ENCODE measurements around the gene EOLA1.
"Not testable (repeated sequence)": the region's sequence is repeated elsewhere in the genome, so short reads cannot be mapped to it uniquely, and the experiment has no call there.

The EOLA1 gene

GRCh38 chrX:149504915-149505651 lies 35.7 kb upstream of the EOLA1 start, which contains the start of gene IDS:
Gene IDS, minus strand, starts transcription at chrX:149505306. Its CDS starts 169 bp downstream, at chrX:149505137.
- Mint-ChIP-seq H3K4me1 (ENCODE audit: low read depth) (peaks cover 18% of the 10 kb centered on the region), H3K27me3 (peaks cover 7% of the 10 kb centered on the region), H3K9me3 (no peaks in the 10 kb centered on the region), H3K36me3 (ENCODE audit: low read depth) (peaks cover 10% of the 10 kb centered on the region), H3K27ac (peak within 1 kb of the TSS; percentile 97), H3K4me3 (peak within 1 kb of the TSS; percentile 89)
- intact Hi-C loops (cut with micrococcal nuclease): loop anchor here (2.0 kb wide), 1 partner anchor 36 kb away; the partner anchor contains the start of gene EOLA1

DNA sequence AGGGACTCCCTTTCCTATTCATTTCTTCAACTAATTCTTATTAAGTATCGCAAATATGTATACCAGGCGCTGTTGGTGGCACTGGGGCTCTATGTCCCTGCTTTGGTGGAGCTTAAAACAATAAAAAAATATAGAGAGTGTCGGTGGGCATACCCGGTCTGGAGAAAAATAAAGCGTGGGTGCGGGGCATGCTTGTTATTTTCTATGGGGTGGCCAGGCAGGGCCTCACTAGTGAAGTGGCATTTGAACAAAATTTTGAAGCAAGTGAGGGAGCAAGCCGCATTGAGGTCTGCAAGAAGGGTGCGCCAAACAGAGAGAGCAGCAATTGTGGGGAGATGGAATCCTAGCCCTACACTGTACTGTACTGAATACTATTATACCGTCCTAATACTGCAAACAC lies 35.1 kb upstream of the EOLA1 start:
- peak overlapping the region; percentile 97 for H3K27ac Mint-ChIP-seq

DNA sequence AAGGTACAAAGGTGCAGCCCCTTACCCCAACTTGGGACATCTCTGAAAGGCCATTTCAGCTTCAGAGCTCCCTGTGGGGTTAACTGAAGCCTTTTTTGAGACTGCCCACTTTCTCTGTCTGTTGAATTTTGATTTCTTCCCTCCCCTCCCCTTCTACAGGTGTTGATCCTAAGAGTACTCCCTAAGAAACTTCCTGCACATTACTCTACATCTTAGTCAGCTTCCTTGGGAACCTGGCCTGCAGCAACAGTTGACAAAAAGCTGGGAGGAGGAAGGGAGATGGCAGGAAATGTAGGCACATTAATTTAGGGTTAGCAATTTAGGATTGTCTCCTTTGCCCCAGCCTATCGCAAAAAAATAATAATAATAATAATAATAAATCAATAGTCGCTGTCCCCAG lies 34.5 kb upstream of the EOLA1 start:
- H3K9me3 Mint-ChIP-seq: no peaks in the 10 kb centered on the region
- H3K4me1 Mint-ChIP-seq (ENCODE audit: low read depth): peaks cover 22% of the 10 kb centered on the region
- intact Hi-C loops (cut with micrococcal nuclease): no loop called here
- no peak overlapping the region for H3K4me3 Mint-ChIP-seq
- peaks cover 7% of the 10 kb centered on the region for H3K27me3 Mint-ChIP-seq
- H3K36me3 Mint-ChIP-seq (ENCODE audit: low read depth): peaks cover 10% of the 10 kb centered on the region
- no peak overlapping the region for H3K27ac Mint-ChIP-seq

More for the DNA sequence above, 35.1 kb upstream of the EOLA1 start:
- H3K4me3 Mint-ChIP-seq: no peak overlapping the region
- H3K36me3 Mint-ChIP-seq (ENCODE audit: low read depth): peaks cover 10% of the 10 kb centered on the region
- intact Hi-C loops (cut with micrococcal nuclease): loop anchor here (2.0 kb wide), 1 partner anchor 35 kb away; the partner anchor contains the start of gene EOLA1
- peaks cover 23% of the 10 kb centered on the region for H3K4me1 Mint-ChIP-seq (ENCODE audit: low read depth)
- H3K27me3 Mint-ChIP-seq: peaks cover 7% of the 10 kb centered on the region
- H3K9me3 Mint-ChIP-seq: no peaks in the 10 kb centered on the region

- Mint-ChIP-seq H3K27me3 (peaks cover 7% of the 10 kb centered on the region), H3K4me3 (no peak overlapping the region)
These were observed 32.3 kb upstream of the EOLA1 start for GRCh38 chrX:149508467-149508866.

DNA sequence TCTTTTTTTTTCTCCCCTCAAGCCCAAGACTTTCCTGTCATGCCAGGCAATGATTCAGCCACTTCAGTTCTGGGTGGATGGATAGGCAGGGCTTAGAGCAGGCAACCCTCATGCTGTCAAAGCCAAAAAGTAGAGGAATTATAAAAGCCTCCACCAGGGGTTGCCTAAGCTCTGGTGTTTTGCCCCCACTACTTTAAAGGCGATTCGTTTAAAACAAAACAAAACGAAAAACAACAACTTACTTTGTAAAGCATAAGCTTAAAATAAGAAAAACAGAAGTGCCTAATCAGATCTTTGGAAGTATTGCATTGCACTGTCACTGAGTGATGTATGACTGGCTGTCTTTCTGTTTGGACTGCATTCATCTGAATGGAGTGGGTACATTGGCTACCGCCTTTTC lies 30.4 kb upstream of the EOLA1 start:
- peaks cover 25% of the 10 kb centered on the region for H3K4me1 Mint-ChIP-seq (ENCODE audit: low read depth)
- intact Hi-C loops (cut with micrococcal nuclease): loop anchor here (10.0 kb wide), 1 partner anchor 104 kb away; no protein-coding TSS in a partner anchor
- no peaks in the 10 kb centered on the region for H3K36me3 Mint-ChIP-seq (ENCODE audit: low read depth)
- no peaks in the 10 kb centered on the region for H3K9me3 Mint-ChIP-seq
- H3K27me3 Mint-ChIP-seq: peaks cover 7% of the 10 kb centered on the region
- peak overlapping the region; percentile 50 for H3K27ac Mint-ChIP-seq
- H3K4me3 Mint-ChIP-seq: no peak overlapping the region

More at GRCh38 chrX:149508467-149508866, 32.3 kb upstream of the EOLA1 start:
- peaks cover 22% of the 10 kb centered on the region for H3K4me1 Mint-ChIP-seq (ENCODE audit: low read depth)
- intact Hi-C loops (cut with micrococcal nuclease): no loop called here
- H3K36me3 Mint-ChIP-seq (ENCODE audit: low read depth): peaks cover 10% of the 10 kb centered on the region
- H3K9me3 Mint-ChIP-seq: no peaks in the 10 kb centered on the region
- no peak overlapping the region for H3K27ac Mint-ChIP-seq

DNA sequence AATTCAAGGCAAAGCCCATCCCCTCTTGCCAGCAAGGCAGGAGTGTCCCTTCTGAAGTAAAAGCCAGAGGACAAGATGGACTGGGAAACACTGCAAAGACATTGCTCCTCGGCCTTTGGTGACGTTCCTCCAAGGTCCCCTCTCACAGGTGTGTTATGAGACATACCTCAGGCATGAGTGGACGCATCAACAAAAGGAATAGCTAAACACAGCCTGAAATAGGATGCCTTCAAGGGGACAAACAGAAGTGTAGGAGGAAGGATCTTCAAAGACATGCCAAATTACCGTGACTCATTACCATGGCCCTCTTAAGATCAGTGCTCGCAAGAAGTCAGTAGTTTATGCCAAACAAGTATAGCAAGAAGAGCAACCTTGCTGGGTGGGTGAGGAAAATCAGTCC lies 29.7 kb upstream of the EOLA1 start:
- no peaks in the 10 kb centered on the region for H3K36me3 Mint-ChIP-seq (ENCODE audit: low read depth)
- H3K27me3 Mint-ChIP-seq: peaks cover 7% of the 10 kb centered on the region
- H3K4me3 Mint-ChIP-seq: no peak overlapping the region
- H3K9me3 Mint-ChIP-seq: no peaks in the 10 kb centered on the region
- H3K27ac Mint-ChIP-seq: no peak overlapping the region
- intact Hi-C loops (cut with micrococcal nuclease): loop anchor here (10.0 kb wide), 1 partner anchor 104 kb away; no protein-coding TSS in a partner anchor
- H3K4me1 Mint-ChIP-seq (ENCODE audit: low read depth): peaks cover 32% of the 10 kb centered on the region

DNA sequence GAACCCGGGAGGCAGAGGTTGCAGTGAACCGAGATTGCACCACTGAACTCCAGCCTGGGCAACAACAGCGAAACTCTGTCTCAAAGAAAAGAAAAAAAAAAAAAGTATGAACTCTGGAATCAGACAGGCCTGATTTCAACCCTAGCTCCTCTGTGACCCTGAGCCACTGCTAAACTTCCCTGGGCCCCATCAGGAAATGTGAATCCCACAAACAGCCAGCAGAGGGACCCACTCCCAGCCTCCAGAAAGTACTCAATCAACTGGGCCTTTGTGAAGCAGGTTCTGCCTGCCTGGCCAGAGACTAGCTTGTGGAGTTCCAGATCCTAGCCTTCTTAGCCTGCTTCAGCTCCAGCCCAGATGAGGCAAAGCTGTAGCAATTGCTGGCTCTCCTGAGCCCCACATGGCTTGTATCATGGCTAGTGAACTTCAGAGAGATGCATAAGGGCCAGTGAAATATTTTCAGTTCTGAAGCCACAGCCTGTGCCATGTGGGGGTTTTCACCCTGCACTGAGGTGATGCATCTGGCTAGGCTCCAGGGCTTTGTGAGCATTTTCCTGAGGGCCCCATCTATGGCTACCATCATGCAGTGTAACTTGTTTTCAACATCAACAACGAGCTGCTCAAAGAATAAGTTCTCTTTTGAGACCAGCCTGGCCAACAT lies 28.5 kb upstream of the EOLA1 start:
- intact Hi-C loops (cut with micrococcal nuclease): loop anchor here (10.0 kb wide), 1 partner anchor 102 kb away; no protein-coding TSS in a partner anchor
- H3K27ac Mint-ChIP-seq: no peak overlapping the region
- no peaks in the 10 kb centered on the region for H3K9me3 Mint-ChIP-seq

DNA sequence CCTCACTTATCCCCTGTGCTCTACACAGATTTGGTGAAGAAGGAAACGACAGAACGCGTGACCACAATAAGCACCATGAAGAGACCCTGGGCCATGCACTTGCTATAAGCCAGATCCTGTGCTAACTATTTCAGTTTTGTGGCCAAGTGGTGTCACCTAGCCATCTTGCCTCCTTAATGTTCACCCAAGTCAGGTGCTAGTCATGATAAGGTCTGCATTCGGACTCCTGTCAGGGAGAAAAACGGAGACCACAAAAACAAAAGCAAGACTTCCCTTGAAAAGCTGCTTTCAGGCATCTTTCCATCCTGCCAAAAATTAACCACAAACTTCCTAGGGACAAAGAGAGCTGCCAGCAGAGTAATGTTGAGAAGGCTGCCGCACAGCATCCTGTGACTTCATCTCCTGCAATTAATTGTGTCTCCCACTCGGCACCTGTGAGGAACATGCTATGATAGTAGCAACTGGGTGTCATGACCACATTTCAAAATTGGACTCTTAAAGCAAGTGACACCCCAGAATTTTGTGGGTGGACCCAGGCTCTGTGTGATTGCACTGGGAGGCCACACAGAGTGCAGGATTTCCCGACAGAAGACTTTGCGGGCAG lies 26.9 kb upstream of the EOLA1 start:
- Mint-ChIP-seq H3K4me3 (no peak overlapping the region), H3K9me3 (no peaks in the 10 kb centered on the region), H3K27me3 (peaks cover 5% of the 10 kb centered on the region), H3K36me3 (ENCODE audit: low read depth) (no peaks in the 10 kb centered on the region), H3K4me1 (ENCODE audit: low read depth) (peaks cover 52% of the 10 kb centered on the region), H3K27ac (no peak overlapping the region)
- intact Hi-C loops (cut with micrococcal nuclease): loop anchor here (10.0 kb wide), 1 partner anchor 101 kb away; no protein-coding TSS in a partner anchor

More for the DNA sequence above, 28.5 kb upstream of the EOLA1 start:
- H3K27me3 Mint-ChIP-seq: peaks cover 7% of the 10 kb centered on the region
- no peak overlapping the region for H3K4me3 Mint-ChIP-seq
- H3K36me3 Mint-ChIP-seq (ENCODE audit: low read depth): no peaks in the 10 kb centered on the region
- peaks cover 42% of the 10 kb centered on the region for H3K4me1 Mint-ChIP-seq (ENCODE audit: low read depth)

DNA sequence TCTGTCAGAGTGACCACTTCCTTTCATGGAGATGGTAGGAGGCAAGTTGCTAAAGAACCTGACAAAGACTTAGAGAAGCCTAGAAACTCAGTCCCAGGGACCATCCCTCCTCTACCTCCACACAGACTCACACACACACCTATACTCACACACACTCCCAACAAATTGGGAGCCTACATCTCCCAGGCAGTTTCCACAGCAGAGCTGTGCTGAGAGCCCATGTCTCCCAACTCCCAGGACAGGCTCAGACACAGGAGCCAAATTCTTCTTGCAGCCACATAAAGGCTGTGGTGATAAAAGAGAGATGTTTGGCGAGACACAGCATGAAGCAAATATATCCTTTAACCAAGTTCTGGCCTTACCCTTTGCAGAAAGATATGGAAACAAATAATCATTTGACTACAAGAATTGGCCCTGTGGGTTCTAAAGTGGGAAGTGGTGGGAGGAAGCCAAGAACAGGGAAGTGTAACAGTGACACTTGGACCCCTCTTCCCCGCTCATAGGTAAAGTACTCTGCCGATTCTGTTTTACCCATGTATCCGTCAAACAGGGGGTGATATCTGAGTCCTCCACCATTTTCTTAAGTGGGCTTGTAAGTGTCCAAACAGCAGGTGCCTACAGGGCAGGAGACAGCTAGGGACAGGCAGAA lies 24.7 kb upstream of the EOLA1 start:
- Mint-ChIP-seq H3K4me3 (no peak overlapping the region), H3K4me1 (ENCODE audit: low read depth) (peaks cover 50% of the 10 kb centered on the region), H3K27me3 (peaks cover 11% of the 10 kb centered on the region), H3K27ac (peak overlapping the region; percentile 68), H3K9me3 (no peaks in the 10 kb centered on the region), H3K36me3 (ENCODE audit: low read depth) (no peaks in the 10 kb centered on the region)
- intact Hi-C loops (cut with micrococcal nuclease): loop anchor here (10.0 kb wide), 1 partner anchor 99 kb away; no protein-coding TSS in a partner anchor

DNA sequence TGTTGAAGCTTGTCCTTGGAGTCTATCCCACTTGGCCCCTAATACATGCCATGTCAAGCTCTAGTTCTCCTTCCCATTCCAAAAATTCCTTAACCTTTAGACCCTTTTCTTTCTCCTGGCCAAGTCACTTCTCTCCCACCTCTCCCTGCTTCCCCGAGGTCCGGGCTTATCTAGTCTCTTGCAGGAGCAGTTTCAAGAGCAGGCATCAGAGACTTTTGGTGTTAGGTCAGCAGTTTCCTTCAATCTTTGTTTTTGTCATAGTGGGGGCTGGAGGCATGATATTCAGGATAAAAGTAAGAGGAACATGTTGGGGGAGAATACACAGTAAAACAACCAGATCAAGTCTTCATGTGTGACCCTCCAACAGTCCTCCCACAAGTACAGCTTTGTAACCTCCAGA lies 24.2 kb upstream of the EOLA1 start:
- intact Hi-C loops (cut with micrococcal nuclease): loop anchor here (10.0 kb wide), 1 partner anchor 98 kb away; no protein-coding TSS in a partner anchor
- Mint-ChIP-seq H3K4me3 (no peak overlapping the region), H3K36me3 (ENCODE audit: low read depth) (no peaks in the 10 kb centered on the region), H3K9me3 (no peaks in the 10 kb centered on the region), H3K4me1 (ENCODE audit: low read depth) (peaks cover 55% of the 10 kb centered on the region), H3K27me3 (peaks cover 14% of the 10 kb centered on the region), H3K27ac (peak overlapping the region; percentile 68)

- no peak overlapping the region for H3K27ac Mint-ChIP-seq
- H3K4me3 Mint-ChIP-seq: no peak overlapping the region
- intact Hi-C loops (cut with micrococcal nuclease): loop anchor here (10.0 kb wide), 1 partner anchor 97 kb away; no protein-coding TSS in a partner anchor
These were observed 23.5 kb upstream of the EOLA1 start for GRCh38 chrX:149517308-149517707.

GRCh38 chrX:149518236-149518635 lies 22.6 kb upstream of the EOLA1 start:
- intact Hi-C loops (cut with micrococcal nuclease): loop anchor here (10.0 kb wide), 1 partner anchor 97 kb away; no protein-coding TSS in a partner anchor

More at GRCh38 chrX:149517308-149517707, 23.5 kb upstream of the EOLA1 start:
- Mint-ChIP-seq H3K4me1 (ENCODE audit: low read depth) (peaks cover 58% of the 10 kb centered on the region), H3K36me3 (ENCODE audit: low read depth) (no peaks in the 10 kb centered on the region), H3K27me3 (peaks cover 16% of the 10 kb centered on the region), H3K9me3 (no peaks in the 10 kb centered on the region)

GRCh38 chrX:149520636-149521277 lies 20.1 kb upstream of the EOLA1 start:
- H3K9me3 Mint-ChIP-seq; intact Hi-C loops (cut with micrococcal nuclease); H3K36me3 Mint-ChIP-seq (ENCODE audit: low read depth); H3K4me3 Mint-ChIP-seq; H3K27ac Mint-ChIP-seq: not testable (repeated sequence)
- Mint-ChIP-seq H3K4me1 (ENCODE audit: low read depth) (peaks cover 51% of the 10 kb centered on the region), H3K27me3 (peaks cover 16% of the 10 kb centered on the region)

More at GRCh38 chrX:149518236-149518635, 22.6 kb upstream of the EOLA1 start:
- no peak overlapping the region for H3K4me3 Mint-ChIP-seq
- H3K4me1 Mint-ChIP-seq (ENCODE audit: low read depth): peaks cover 60% of the 10 kb centered on the region
- peaks cover 16% of the 10 kb centered on the region for H3K27me3 Mint-ChIP-seq
- no peaks in the 10 kb centered on the region for H3K36me3 Mint-ChIP-seq (ENCODE audit: low read depth)
- no peaks in the 10 kb centered on the region for H3K9me3 Mint-ChIP-seq
- H3K27ac Mint-ChIP-seq: peak overlapping the region; percentile 17
